GM12878 (cell line): ENCODE data around the gene TTC31.

Experiments used
- CREB1 ChIP-seq: IDR thresholded peaks from 2 replicates; pipeline ENCODE4 v1.6.1; 2012; ENCODE audit warnings: low read depth, mild to moderate bottlenecking, inconsistent platforms
- EP300 ChIP-seq, 2 experiments: fragments of 150-350 bp in 1 of 2; IDR thresholded peaks; 2 replicates each; pipeline ENCODE4 v1.6.1; 2011 to 2012; ENCODE audit warnings: low read depth in 2 of 2, low read length in 2 of 2, borderline replicate concordance in 1 of 2, improper control_type of control experiment in 1 of 2, inconsistent platforms in 1 of 2; ENCODE audit not compliant: control insufficient read depth in 1 of 2
- HDAC2 ChIP-seq: fragments of 200-600 bp; sonication (generic); IDR thresholded peaks from 2 replicates; pipeline ENCODE4 v1.6.1; 2017
- KLF5 ChIP-seq: fragments of 450-650 bp; IDR thresholded peaks from 2 replicates; pipeline ENCODE4 v1.6.1; 2014; ENCODE audit warnings: mild to moderate bottlenecking; ENCODE audit not compliant: partially characterized antibody
- POLR2A ChIP-seq: IDR thresholded peaks from 2 replicates; pipeline ENCODE4 v1.6.1; 2011; ENCODE audit warnings: low read depth, mild to moderate bottlenecking, low read length
- POLR2AphosphoS5 ChIP-seq: IDR thresholded peaks from 2 replicates; pipeline ENCODE4 v1.6.1; 2011; ENCODE audit warnings: mild to moderate bottlenecking, low read length, inconsistent platforms
- SMAD1 ChIP-seq: fragments of 450-650 bp; IDR thresholded peaks from 2 replicates; pipeline ENCODE4 v1.6.1; 2018; ENCODE audit warnings: mild to moderate bottlenecking, low read depth; ENCODE audit not compliant: partially characterized antibody
- TF ChIP-seq, protein P1 (sequence below), 3 experiments: IDR thresholded peaks in 2 of 3; conservative IDR thresholded peaks in 1 of 3; 2 replicates each; pipeline ENCODE4 v1.5.1; 2011; ENCODE audit warnings: low read depth in 3 of 3, low read length in 3 of 3, mild to moderate bottlenecking in 3 of 3, control low read depth in 2 of 3, moderate library complexity in 2 of 3, inconsistent platforms in 1 of 3, mixed read lengths in 1 of 3; ENCODE audit not compliant: control insufficient read depth in 2 of 3, insufficient read depth in 1 of 3; ENCODE audit errors: extremely low read depth in 1 of 3
- TF ChIP-seq, protein P2 (sequence below): IDR thresholded peaks from 2 replicates; pipeline ENCODE4 v1.6.1; 2011; ENCODE audit warnings: borderline replicate concordance, low read depth, mild to moderate bottlenecking, moderate library complexity, mixed read lengths, low read length; ENCODE audit not compliant: insufficient read depth; ENCODE audit errors: extremely low read length
- TF ChIP-seq, protein P3 (sequence below): IDR thresholded peaks from 2 replicates; pipeline ENCODE4 v1.6.1; 2011; ENCODE audit warnings: low read depth, mild to moderate bottlenecking, low read length, moderate library complexity, borderline replicate concordance; ENCODE audit errors: extremely low read depth

DNA sequence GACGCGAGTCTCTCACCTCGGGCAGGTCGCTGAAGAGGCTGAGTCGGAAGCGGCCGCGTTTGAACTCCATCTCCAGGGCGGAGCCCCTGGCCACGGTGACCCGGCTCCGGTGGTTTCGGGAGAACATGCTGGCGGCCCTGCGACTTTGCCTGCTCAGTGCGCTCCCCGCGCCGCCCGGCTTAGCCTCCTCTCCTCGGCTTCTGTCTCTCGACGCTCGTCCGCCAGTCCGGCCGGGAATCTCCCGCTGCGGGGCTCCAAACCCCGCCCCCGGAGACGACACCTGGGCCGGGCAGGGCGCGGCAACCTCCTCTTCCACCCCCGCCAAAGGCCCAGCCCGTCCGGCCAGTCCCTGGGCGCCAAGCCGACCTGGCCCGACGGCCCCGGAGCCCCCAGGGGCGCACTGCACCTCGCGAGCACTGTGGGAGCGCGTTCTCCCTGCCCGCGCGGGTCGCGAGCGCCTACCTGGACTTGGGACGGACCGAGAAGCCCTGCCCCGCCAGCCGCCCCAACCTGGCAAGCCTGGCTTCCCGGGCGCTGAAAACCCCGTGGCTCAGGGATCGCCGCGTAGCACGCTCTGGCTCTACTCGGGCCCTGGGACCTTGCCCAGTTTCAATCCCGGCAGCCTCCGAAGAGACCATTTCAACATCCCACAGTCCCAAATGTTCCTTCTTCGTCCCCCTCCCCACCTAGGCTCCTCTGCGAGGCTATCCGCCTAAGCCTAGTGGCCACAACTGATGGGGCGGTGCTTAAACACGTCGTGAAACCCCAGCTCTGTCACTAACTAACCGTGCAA, 41.0 kb upstream of the TTC31 start, which contains the start of gene RTKN:
- TF ChIP-seq POLR2AphosphoS5 (no peak), CREB1 (no peak), POLR2A (no peak), SMAD1 (no peak), EP300 (IDR thresholded peaks at IDR 0.05; ENCODE audit: borderline replicate concordance in 1 of 2, control insufficient read depth in 1 of 2, low read depth in 2 of 2, low read length in 2 of 2) (no peak), HDAC2 (no peak), KLF5 (no peak)
- TF ChIP-seq, protein P1, sequence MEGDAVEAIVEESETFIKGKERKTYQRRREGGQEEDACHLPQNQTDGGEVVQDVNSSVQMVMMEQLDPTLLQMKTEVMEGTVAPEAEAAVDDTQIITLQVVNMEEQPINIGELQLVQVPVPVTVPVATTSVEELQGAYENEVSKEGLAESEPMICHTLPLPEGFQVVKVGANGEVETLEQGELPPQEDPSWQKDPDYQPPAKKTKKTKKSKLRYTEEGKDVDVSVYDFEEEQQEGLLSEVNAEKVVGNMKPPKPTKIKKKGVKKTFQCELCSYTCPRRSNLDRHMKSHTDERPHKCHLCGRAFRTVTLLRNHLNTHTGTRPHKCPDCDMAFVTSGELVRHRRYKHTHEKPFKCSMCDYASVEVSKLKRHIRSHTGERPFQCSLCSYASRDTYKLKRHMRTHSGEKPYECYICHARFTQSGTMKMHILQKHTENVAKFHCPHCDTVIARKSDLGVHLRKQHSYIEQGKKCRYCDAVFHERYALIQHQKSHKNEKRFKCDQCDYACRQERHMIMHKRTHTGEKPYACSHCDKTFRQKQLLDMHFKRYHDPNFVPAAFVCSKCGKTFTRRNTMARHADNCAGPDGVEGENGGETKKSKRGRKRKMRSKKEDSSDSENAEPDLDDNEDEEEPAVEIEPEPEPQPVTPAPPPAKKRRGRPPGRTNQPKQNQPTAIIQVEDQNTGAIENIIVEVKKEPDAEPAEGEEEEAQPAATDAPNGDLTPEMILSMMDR (IDR thresholded peaks at IDR 0.05 in 2 of 3, conservative IDR thresholded peaks at IDR 0.05 in 1 of 3; ENCODE audit: control insufficient read depth in 2 of 3, extremely low read depth in 1 of 3, insufficient read depth in 1 of 3, low read depth in 3 of 3, low read length in 3 of 3), result no peak
- TF ChIP-seq, protein P2, sequence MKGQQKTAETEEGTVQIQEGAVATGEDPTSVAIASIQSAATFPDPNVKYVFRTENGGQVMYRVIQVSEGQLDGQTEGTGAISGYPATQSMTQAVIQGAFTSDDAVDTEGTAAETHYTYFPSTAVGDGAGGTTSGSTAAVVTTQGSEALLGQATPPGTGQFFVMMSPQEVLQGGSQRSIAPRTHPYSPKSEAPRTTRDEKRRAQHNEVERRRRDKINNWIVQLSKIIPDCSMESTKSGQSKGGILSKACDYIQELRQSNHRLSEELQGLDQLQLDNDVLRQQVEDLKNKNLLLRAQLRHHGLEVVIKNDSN, result no peak
- TF ChIP-seq, protein P3, sequence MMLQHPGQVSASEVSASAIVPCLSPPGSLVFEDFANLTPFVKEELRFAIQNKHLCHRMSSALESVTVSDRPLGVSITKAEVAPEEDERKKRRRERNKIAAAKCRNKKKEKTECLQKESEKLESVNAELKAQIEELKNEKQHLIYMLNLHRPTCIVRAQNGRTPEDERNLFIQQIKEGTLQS, result no peak
